ENCODE results near the gene PAK1IP1.

DNA sequence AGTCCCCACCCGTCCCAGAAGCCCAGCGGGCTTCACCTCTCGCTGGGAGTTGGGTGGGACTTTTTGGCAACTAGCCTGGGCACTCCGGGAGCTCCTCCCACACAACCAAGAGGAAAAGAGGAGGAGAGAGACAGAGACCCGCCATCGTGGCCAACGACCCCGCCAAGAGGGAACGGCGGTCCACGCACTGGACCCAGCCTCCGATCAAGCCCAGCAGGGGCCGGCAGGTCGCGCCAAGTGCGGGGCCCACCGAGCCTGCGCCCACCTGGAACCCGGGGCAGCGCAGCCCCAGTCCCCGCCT lies 25.1 kb downstream of the PAK1IP1 start:
- TF ChIP-seq, protein P1, sequence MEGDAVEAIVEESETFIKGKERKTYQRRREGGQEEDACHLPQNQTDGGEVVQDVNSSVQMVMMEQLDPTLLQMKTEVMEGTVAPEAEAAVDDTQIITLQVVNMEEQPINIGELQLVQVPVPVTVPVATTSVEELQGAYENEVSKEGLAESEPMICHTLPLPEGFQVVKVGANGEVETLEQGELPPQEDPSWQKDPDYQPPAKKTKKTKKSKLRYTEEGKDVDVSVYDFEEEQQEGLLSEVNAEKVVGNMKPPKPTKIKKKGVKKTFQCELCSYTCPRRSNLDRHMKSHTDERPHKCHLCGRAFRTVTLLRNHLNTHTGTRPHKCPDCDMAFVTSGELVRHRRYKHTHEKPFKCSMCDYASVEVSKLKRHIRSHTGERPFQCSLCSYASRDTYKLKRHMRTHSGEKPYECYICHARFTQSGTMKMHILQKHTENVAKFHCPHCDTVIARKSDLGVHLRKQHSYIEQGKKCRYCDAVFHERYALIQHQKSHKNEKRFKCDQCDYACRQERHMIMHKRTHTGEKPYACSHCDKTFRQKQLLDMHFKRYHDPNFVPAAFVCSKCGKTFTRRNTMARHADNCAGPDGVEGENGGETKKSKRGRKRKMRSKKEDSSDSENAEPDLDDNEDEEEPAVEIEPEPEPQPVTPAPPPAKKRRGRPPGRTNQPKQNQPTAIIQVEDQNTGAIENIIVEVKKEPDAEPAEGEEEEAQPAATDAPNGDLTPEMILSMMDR (conservative IDR thresholded peaks at IDR 0.05) = no peak
- no peak for TF ChIP-seq ZFX (IDR thresholded peaks at IDR 0.05)
